ENCODE results near the gene ACKR3.

GRCh38 chr2:236610991-236611821 lies 41.6 kb downstream of the ACKR3 start:
- TF ChIP-seq CTCF (IDR thresholded peaks at IDR 0.05) (no peak), POLR2A (IDR thresholded peaks at IDR 0.05) (no peak)

Measured in breast epithelium (tissue), 3 donors.